Adrenal gland (tissue), 12 donors: Measurements from ENCODE around the gene PROSER2. TPM values are rescaled to one million over a fixed set of nuclear protein-coding genes. Genes with fewer than 3 reads are reported as not detected.

Experiments used
- DNase-seq, 7 donors: peaks; one replicate each; pipeline ENCODE4 v3.0.0-alpha.2; 2019 to 2020
- H3K27ac ChIP-seq, 5 donors: fragments of 200-600 bp; sonication (generic) in 4 of 5; 1 replicate in 3 of 5; 2 replicates in 2 of 5; pipeline versions ENCODE4 v1.5.1 to v1.8.0; 2016 to 2020; ENCODE audit warnings: mild to moderate bottlenecking in 1 of 5
- H3K27me3 ChIP-seq: fragments of 200-600 bp; 2 replicates; pipeline ENCODE4 v1.8.0; 2021
- H3K36me3 ChIP-seq, 2 donors: fragments of 200-600 bp; replicated peaks in 1 of 2; 1 replicate in 1 of 2; 2 replicates in 1 of 2; pipeline versions ENCODE4 v1.5.1 to v1.8.0; 2018 to 2022
- H3K4me1 ChIP-seq, 2 donors: fragments of 200-600 bp; replicated peaks in 1 of 2; 1 replicate in 1 of 2; 2 replicates in 1 of 2; pipeline versions ENCODE4 v1.5.1 to v1.8.0; 2018 to 2021
- H3K4me3 ChIP-seq, 4 donors: fragments of 200-600 bp; sonication (generic) in 3 of 4; one replicate each; pipeline ENCODE4 v1.5.1; 2016 to 2018
- H3K9me3 ChIP-seq, 3 donors: fragments of 200-600 bp; sonication (generic) in 1 of 3; replicated peaks in 1 of 3; 1 replicate in 2 of 3; 2 replicates in 1 of 3; pipeline versions ENCODE4 v1.5.1 to v1.8.0; 2016 to 2021
- POLR2A ChIP-seq, 2 donors: fragments of 450-650 bp; IDR thresholded peaks; one replicate each; pipeline ENCODE4 v1.6.1; 2017; ENCODE audit warnings: antibody characterized with exemption in 2 of 2, mild to moderate bottlenecking in 2 of 2, moderate library complexity in 1 of 2
- WGBS, 4 donors: extraction: QIAGEN DNeasy Blood & Tissue Kit in 2 of 4; methylation state at CpG; one replicate each; pipeline versions ENCODE4 v1.1.5 to v1.1.7; 2013 to 2017; 5-methylcytosine and 5-hydroxymethylcytosine counted together
- intact Hi-C, 2 donors: fragments of 100-400 bp; cut with DNase I; formaldehyde crosslinking; loops; one replicate each; pipeline versions ENCODE4 v1.14.1 to v1.15.0; 2022 to 2023
- polyA plus RNA-seq, 3 donors: library from polyadenylated mRNA; stranded (reverse); fragments of 200-250 nt in 2 of 3; fragments of 350-450 nt in 1 of 3; fragmentation: Illumina TruSeq in 1 of 3; extraction: RNeasy Lipid Tissue Mini Kit (QIAGEN cat#74804) in 1 of 3; gene quantifications; one replicate each; pipeline ENCODE4 v1.2.3, GENCODE V29; 2013 to 2014
- total RNA-seq, 9 donors: library from RNA; depleted of rRNA in 4 of 9; stranded (reverse); fragments of >200 nt in 4 of 9; fragments of 120-200 nt in 1 of 9; fragmentation: NEBNext Ultra II Directional in 1 of 9; extraction: Animal tissue kit (Norgen Biotek cat#: 25700) in 1 of 9; gene quantifications; one replicate each; pipeline versions ENCODE4 v1.1.0 to v1.2.4, GENCODE V29; 2013 to 2023
- TF ChIP-seq, protein P1 (sequence below), 6 experiments: fragments of 450-650 bp in 4 of 6; fragments of 200-600 bp in 2 of 6; sonication (generic) in 1 of 6; IDR thresholded peaks; 1 replicate in 5 of 6; 2 replicates in 1 of 6; pipeline versions ENCODE4 v1.5.1 to v1.8.0; 2016 to 2021; ENCODE audit warnings: antibody characterized with exemption in 6 of 6, mild to moderate bottlenecking in 2 of 6, moderate library complexity in 1 of 6
- donor health status: healthy with polysubstance abuse.
- donor health status: Bipolar disorder and iron deficiency.
- donor health status: DM: yes; HTN: yes; CAD: no.
- donor health status: DM: no; HTN: no; CAD: no.
- donor health status: DM: no; HTN: no; CAD: no.
- donor health status: DM: yes; HTN: yes; CAD: no.

PROSER2 gene
- total and polyA plus RNA-seq, 12 donors: 0.33 to 16.6 (median 2.3) TPM

DNA sequence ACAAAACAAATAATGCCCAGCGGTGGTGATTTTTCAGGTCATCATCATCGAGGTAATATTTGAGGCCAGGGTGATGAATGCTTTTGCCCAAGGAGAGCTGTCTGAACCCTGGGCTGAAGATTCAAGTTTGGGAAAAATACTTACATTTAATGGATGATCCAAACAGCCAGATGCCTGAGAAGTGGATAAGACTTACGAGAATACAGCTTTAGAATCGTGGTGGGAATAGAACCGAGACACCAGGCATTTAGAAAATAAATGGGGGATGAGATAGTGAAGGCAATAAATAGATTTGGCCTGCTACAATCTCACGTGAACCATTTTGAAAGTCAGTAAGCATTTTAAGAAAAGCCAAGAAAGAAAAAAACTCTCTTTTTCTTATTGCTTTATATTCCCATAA lies 12.2 kb upstream of the PROSER2 start:
- intact Hi-C loops: no loop called here
- TF ChIP-seq, protein P1, sequence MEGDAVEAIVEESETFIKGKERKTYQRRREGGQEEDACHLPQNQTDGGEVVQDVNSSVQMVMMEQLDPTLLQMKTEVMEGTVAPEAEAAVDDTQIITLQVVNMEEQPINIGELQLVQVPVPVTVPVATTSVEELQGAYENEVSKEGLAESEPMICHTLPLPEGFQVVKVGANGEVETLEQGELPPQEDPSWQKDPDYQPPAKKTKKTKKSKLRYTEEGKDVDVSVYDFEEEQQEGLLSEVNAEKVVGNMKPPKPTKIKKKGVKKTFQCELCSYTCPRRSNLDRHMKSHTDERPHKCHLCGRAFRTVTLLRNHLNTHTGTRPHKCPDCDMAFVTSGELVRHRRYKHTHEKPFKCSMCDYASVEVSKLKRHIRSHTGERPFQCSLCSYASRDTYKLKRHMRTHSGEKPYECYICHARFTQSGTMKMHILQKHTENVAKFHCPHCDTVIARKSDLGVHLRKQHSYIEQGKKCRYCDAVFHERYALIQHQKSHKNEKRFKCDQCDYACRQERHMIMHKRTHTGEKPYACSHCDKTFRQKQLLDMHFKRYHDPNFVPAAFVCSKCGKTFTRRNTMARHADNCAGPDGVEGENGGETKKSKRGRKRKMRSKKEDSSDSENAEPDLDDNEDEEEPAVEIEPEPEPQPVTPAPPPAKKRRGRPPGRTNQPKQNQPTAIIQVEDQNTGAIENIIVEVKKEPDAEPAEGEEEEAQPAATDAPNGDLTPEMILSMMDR (IDR thresholded peaks at IDR 0.05): no peak
- TF ChIP-seq POLR2A (IDR thresholded peaks at IDR 0.05): no peak
- WGBS, 4 donors: 58 to 73% (median 70%) methylated on average over 6 of the region's 6 CpGs
- Histone ChIP-seq H3K27ac (peak overlapping the region in 1 of 5 donors; percentile 50), H3K9me3 (no peaks in the 10 kb centered on the region), H3K27me3 (no peaks in the 10 kb centered on the region), H3K4me1 (no peaks in the 10 kb centered on the region), H3K36me3 (no peaks in the 10 kb centered on the region), H3K4me3 (no peak overlapping the region)
- no peak for DNase-seq

DNA sequence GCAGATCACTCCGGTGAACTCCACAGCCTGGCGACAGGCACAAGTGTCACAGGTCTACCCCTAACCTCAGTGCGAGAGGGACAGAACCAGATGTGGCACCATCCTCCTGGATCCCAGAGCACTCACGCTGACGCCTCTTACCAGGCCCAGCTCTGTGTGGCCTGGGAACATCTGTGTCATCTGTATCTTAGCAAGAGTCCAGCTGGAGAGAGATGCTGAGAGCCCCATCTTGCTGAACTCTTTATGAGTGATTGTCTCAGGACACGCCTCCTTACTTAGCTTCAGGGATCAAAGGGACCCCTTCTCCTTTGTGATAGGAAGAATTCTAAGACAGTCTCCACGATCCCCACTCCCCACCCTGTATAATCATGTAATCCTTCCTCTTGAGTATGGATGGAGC lies 10.0 kb upstream of the PROSER2 start:
- no peak for DNase-seq
- no peaks in the 10 kb centered on the region for H3K9me3 ChIP-seq
- TF ChIP-seq, protein P1 (IDR thresholded peaks at IDR 0.05): no peak
- TF ChIP-seq POLR2A (IDR thresholded peaks at IDR 0.05): no peak
- WGBS, 4 donors: 73 to 91% (median 89%) methylated on average over 4 to 7 of the region's 7 CpGs
- no peak overlapping the region for H3K27ac ChIP-seq
- H3K36me3 ChIP-seq: no peaks in the 10 kb centered on the region
- H3K4me1 ChIP-seq: no peaks in the 10 kb centered on the region
- intact Hi-C loops: no loop called here
- H3K27me3 ChIP-seq: no peaks in the 10 kb centered on the region
- no peak overlapping the region for H3K4me3 ChIP-seq

DNA sequence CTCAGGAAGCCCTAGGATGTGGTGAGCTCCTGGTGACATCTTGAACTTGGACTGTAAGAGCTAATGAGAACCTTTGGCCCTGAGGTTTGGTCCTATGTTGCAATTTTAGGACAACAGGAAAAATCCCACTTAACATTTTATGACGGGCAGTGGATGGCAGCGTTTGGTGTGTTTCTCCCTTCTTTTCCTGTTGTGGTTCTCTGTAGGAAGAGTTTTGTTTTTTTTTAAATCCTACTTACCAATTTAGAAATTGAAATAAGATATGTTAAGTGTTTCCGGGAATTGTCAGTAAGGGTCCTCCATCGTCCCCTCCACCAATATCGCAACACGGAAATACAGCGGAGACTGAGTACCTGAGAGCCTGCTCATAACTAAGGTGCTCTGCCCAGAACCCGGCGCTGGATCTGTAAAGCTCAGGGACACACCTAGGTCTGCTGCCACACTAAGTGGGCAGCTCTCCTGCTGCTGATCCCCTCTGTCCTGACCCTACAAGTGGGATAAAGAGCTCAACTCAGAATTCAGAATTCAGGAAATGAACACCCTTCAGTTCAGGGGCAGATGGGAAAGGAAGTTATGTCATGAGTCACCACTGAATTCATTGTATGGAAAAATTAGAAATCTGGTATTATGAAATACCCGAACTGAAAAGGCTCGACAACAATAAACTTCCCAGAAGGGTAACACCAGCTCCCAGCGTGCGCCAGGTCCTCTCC lies 9.1 kb upstream of the PROSER2 start:
- TF ChIP-seq POLR2A (IDR thresholded peaks at IDR 0.05): no peak
- TF ChIP-seq, protein P1 (IDR thresholded peaks at IDR 0.05): no peak
- H3K4me3 ChIP-seq: no peak overlapping the region
- no peak overlapping the region for H3K27ac ChIP-seq
- no peaks in the 10 kb centered on the region for H3K9me3 ChIP-seq
- H3K36me3 ChIP-seq: no peaks in the 10 kb centered on the region
- intact Hi-C loops: no loop called here
- DNase-seq: no peak
- H3K4me1 ChIP-seq: no peaks in the 10 kb centered on the region
- 65 to 84% (median 68%) methylated on average over 13 of the region's 13 CpGs for WGBS, 4 donors
- H3K27me3 ChIP-seq: no peaks in the 10 kb centered on the region

DNA sequence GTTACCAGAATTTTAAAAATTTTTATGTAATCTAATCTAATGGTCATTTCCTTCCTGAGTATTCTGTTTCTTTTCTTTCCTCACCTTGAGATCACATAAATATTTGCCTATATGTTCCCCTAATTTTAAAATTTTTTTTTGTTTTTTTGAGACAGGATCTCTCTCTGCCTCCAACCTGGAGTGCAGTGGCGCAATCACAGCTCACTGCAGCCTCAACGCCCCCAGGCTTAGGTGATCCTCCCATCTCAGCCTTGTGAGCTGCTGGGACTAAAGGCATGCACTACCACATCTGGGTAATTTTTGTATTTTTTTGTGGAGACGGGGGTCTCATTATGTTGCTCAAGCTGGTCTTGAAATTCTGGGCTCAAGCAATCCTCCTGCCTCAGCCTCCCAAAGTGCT lies 4.1 kb upstream of the PROSER2 start:
- intact Hi-C loops: no loop called here
- no peaks in the 10 kb centered on the region for H3K9me3 ChIP-seq
- 63 to 76% (median 71%) methylated on average over 3 of the region's 3 CpGs for WGBS, 4 donors
- H3K4me3 ChIP-seq: no peak overlapping the region
- no peak overlapping the region for H3K27ac ChIP-seq
- TF ChIP-seq, protein P1 (IDR thresholded peaks at IDR 0.05): no peak
- TF ChIP-seq POLR2A (IDR thresholded peaks at IDR 0.05): no peak
- DNase-seq: no peak
- no peaks in the 10 kb centered on the region for H3K4me1 ChIP-seq
- H3K27me3 ChIP-seq: peaks cover 12% of the 10 kb centered on the region
- H3K36me3 ChIP-seq: no peaks in the 10 kb centered on the region
